Smooth muscle cell of the brain vasculature (primary cell): ENCODE data around the gene OSGEP.

ENCODE experiments used
- DNase-seq: peaks from one replicate; pipeline ENCODE4 v3.0.0-alpha.2; 2012; ENCODE audit warnings: low read depth, low spot score

The OSGEP gene

GRCh38 chr14:20434701-20435581 is 19.7 kb downstream of the OSGEP start:
- no peak for DNase-seq

GRCh38 chr14:20429801-20430669 is 24.6 kb downstream of the OSGEP start:
- no peak for DNase-seq

- no peak for DNase-seq
Observed at GRCh38 chr14:20428802-20429201, 25.8 kb downstream of the OSGEP start.

GRCh38 chr14:20428010-20428365 is 26.6 kb downstream of the OSGEP start:
- no peak for DNase-seq

GRCh38 chr14:20427231-20428009 is 27.2 kb downstream of the OSGEP start:
- no peak for DNase-seq

- DNase-seq: no peak
Observed at GRCh38 chr14:20424851-20425250, 29.8 kb downstream of the OSGEP start.

GRCh38 chr14:20422886-20423285 is 31.7 kb downstream of the OSGEP start:
- no peak for DNase-seq

- DNase-seq: no peak
Observed at GRCh38 chr14:20421267-20421666, 33.3 kb downstream of the OSGEP start.

- DNase-seq: no peak
Observed at GRCh38 chr14:20419419-20419818, 35.2 kb downstream of the OSGEP start.

- DNase-seq: no peak
Observed at GRCh38 chr14:20418501-20418909, 36.1 kb downstream of the OSGEP start.

GRCh38 chr14:20417250-20418186 is 37.1 kb downstream of the OSGEP start:
- no peak for DNase-seq

GRCh38 chr14:20416223-20416622 is 38.4 kb downstream of the OSGEP start:
- DNase-seq: no peak

- DNase-seq: peak; percentile 29
Observed at GRCh38 chr14:20415782-20416206, 38.8 kb downstream of the OSGEP start.

- no peak for DNase-seq
Observed at GRCh38 chr14:20413744-20414082, 40.9 kb downstream of the OSGEP start.

GRCh38 chr14:20412876-20413743 is 41.5 kb downstream of the OSGEP start, which contains the start of gene TEP1:
Gene TEP1, minus strand, starts transcription at chr14:20413501. Its CDS starts 5,062 bp downstream, at chr14:20408439.
- DNase-seq: peak; percentile 50

GRCh38 chr14:20412411-20412810 is 42.2 kb downstream of the OSGEP start:
- no peak for DNase-seq

GRCh38 chr14:20409226-20409625 is 45.4 kb downstream of the OSGEP start:
- DNase-seq: no peak

- no peak for DNase-seq
Observed at GRCh38 chr14:20403521-20403920, 51.1 kb downstream of the OSGEP start.

GRCh38 chr14:20400965-20401593 is 53.5 kb downstream of the OSGEP start:
- DNase-seq: no peak
